GM10248 (cell line): ENCODE data around the gene GGTLC1.

Experiments used
- CTCF ChIA-PET: fragments of 300-600 bp; sonication (Branson Sonifier 250); formaldehyde crosslinking; extraction: SDS; loops from one replicate; lab custom pipeline; 2021; ENCODE audit warnings: antibody characterized with exemption; lab: Yijun Ruan, JAX
- POLR2A ChIA-PET: fragments of 350-650 bp; sonication (Branson Sonifier 250); formaldehyde crosslinking; extraction: SDS; loops from one replicate; lab custom pipeline; 2020; ENCODE audit warnings: antibody characterized with exemption; lab: Yijun Ruan, JAX
- DNase-seq: peaks from one replicate; pipeline ENCODE4 v3.0.0; 2012; ENCODE audit errors: extremely low spot score
- TF ChIP-seq, protein P1 (sequence below): IDR thresholded peaks from 2 replicates; pipeline ENCODE4 v1.5.1; 2012; ENCODE audit warnings: mild to moderate bottlenecking, low read depth; ENCODE audit errors: extremely low read depth, missing control alignments, control extremely low read depth

The GGTLC1 gene

DNA sequence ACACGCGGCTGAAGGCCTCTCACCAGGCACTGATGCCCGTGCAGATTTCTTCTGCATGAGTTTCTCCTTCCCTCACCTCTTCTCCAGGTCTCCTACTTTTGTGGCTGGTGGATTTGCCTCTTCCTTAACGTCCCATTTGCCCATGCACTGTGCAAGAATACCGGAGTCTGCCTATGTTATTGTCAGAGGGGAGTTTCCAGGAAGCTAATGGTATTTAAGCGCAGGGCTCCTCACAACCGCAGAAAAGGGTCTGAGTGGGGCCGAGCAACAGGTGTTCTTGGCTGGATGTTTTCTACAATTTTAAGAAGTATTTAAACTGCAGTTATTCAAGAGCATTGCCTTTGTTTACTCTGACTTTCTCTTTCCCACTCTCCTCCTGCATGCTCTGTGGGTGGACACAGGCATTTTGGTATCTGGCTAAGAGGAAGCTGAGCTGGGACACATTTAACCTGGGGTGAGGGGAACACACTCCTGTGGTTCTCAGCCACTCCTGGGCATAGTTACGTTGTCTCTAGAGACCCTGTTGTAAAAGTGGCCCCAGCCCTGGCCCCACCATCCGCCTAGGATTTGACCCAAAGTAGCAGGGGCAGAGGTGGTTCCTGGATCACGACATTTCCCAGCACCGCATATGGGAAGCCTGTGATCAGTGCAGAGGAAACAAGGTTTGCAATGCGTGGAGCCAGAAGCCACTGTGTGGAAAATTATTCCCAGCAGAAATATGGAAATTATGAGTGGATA lies 34.4 kb downstream of the GGTLC1 start:
- ChIA-PET POLR2A (no interaction called here), CTCF (no interaction called here)
- no peak for DNase-seq
- TF ChIP-seq, protein P1, sequence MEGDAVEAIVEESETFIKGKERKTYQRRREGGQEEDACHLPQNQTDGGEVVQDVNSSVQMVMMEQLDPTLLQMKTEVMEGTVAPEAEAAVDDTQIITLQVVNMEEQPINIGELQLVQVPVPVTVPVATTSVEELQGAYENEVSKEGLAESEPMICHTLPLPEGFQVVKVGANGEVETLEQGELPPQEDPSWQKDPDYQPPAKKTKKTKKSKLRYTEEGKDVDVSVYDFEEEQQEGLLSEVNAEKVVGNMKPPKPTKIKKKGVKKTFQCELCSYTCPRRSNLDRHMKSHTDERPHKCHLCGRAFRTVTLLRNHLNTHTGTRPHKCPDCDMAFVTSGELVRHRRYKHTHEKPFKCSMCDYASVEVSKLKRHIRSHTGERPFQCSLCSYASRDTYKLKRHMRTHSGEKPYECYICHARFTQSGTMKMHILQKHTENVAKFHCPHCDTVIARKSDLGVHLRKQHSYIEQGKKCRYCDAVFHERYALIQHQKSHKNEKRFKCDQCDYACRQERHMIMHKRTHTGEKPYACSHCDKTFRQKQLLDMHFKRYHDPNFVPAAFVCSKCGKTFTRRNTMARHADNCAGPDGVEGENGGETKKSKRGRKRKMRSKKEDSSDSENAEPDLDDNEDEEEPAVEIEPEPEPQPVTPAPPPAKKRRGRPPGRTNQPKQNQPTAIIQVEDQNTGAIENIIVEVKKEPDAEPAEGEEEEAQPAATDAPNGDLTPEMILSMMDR, result no peak

DNA sequence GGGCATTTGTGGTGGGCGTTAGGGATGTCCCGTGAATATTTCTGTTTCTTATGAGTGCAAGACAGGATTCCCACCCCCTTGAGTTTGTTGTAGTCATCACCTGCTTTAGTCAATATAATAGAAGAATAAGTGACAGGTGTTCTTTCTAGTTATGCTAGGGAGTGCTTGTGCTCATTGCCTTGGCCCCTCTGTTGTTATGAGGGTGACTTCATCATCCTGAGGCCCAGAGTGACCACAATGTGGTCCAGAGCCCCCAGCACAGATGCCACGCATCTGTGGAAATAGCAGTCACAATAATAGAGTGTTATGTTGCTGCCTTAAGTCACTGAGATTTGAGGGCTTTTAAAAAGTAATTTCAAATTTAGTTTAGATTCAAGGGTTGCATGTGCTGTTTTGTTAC lies 42.4 kb downstream of the GGTLC1 start:
- TF ChIP-seq, protein P1, result no peak
- no peak for DNase-seq
- CTCF ChIA-PET, result interaction anchor here (1.2 to 1.7 kb wide), 2 partner anchors 9 kb away, joined by 3 to 5 read pairs; no protein-coding TSS in a partner anchor
- POLR2A ChIA-PET, result no interaction called here

DNA sequence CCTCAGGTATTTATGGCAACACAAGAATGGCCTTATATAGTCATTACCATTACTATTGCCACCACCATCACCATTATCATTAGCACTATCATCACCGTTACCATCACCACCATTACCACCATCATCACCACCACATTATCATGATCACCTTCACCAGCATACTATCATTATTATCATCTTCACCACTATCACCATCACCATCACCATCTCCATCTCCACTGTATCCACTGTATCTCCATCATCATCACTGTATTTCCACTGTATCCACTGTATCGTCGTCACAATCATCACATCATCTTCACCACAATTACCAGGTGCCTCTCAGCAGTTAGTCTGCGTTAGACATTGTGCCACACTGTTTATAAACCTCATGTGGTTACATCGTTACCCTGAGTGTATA lies 45.3 kb downstream of the GGTLC1 start:
- DNase-seq, result no peak
- ChIA-PET CTCF (no interaction called here), POLR2A (no interaction called here)
- TF ChIP-seq, protein P1, result no peak

DNA sequence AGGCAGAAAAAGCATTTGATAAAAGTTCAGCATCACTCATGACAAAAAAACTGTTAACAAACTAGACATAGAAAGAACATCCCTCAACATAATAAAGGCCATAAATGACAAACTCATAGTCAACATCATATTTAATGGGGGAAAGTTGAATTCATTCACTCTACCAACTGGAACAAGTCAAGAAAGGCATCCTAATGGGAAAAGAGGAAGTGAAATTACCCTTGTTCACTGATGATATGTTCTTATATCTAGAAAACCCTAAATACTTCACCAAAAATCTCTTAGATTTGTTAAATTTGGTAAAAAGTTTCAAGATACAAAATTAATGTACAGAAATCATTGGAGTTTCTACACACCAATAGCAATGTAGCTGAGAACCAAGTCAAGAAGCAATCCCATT lies 48.9 kb downstream of the GGTLC1 start:
- CTCF ChIA-PET, result interaction anchor here (1.5 kb wide), 1 partner anchor 11 kb away, joined by 3 read pairs; no protein-coding TSS in a partner anchor
- DNase-seq, result no peak
- POLR2A ChIA-PET, result no interaction called here
- TF ChIP-seq, protein P1, result no peak

DNA sequence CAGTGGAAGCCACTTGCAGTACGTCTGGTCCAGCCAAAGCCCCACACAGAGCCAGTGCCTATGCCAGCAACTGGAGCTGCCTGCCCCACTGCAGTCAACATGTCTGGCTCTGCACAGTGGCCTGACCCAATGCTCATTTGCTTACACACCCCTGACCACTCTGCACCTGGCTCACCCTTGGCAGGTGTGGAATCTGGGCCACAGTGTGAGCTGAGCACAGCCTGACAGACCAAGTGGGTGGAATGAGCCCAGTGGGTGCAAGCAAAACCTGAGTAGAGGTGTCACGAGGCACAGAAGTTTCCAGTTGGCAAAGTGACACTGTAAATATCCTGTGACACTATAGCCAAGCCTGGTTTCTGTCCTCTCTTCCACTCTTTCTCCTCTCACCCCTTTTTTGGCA lies 49.5 kb downstream of the GGTLC1 start:
- POLR2A ChIA-PET, result no interaction called here
- CTCF ChIA-PET, result interaction anchor here (0.8 to 2.3 kb wide), 7 partner anchors 10 to 843 kb away, joined by 3 to 8 read pairs (median 3); no protein-coding TSS in a partner anchor
- TF ChIP-seq, protein P1, result no peak
- DNase-seq, result no peak

DNA sequence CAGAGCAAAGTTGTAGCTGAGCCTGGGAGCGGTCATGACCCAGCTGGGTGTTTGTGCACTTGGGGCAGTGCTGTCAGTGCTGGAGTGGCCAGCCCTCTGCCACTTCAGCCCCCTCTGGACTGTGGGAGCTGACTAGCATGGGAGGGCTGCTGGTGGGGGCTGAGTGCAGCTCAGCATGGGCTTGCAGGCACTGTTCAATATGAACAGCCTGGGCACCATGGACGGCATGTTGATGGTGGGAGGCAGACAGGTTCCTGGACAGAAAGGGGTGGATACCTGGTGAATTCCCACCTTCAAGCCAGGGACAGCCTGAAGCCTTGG lies 50.5 kb downstream of the GGTLC1 start:
- CTCF ChIA-PET, result interaction anchor here (0.7 to 2.3 kb wide), 16 partner anchors 9 to 981 kb away, joined by 3 to 8 read pairs (median 4); no protein-coding TSS in a partner anchor
- no peak for DNase-seq
- POLR2A ChIA-PET, result no interaction called here
- TF ChIP-seq, protein P1, result no peak
